Fibroblast of skin of abdomen (primary cell): ENCODE measurements around the gene MB.

ENCODE experiments used
- DNase-seq: peaks from one replicate; pipeline ENCODE4 v3.0.0-alpha.2; 2013

The MB gene

DNA sequence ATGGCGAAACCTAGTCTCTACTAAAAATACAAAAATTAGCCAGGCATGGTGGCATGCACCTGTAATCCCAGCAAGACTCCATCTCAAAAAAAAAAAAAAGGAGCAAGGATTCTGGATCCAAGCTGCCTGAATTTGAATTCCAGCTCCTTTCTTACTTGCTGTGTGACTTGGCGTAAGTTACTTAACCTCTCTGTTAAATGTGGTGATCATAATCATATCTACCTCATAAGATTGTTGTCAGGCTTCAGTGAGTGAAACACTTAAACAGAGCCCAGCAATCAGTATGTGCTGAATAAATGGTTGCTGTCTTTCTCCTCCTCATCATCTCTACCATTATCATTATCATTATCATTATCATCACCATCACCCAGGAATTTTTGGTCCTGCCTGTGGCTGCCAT lies 2.7 kb downstream of the MB start:
- no peak for DNase-seq

DNA sequence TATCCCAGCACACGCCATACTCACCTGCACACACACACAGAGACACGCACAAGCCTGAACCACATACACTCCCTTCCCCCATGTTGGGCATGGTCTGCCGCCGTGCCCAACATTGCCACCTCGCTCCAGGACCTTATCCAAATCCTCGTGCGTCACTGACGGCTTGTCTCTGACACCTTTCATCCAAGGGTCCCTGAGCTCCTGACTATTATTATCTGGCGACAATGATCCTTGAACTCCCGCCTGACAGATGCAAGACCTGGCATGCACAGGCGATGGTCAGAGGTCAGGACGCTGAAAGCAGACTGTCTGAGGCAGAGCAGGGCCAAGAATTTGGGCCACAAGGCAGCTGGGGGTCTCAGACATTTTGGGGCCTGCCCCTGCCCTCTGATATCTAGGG lies 4.2 kb downstream of the MB start:
- no peak for DNase-seq

DNA sequence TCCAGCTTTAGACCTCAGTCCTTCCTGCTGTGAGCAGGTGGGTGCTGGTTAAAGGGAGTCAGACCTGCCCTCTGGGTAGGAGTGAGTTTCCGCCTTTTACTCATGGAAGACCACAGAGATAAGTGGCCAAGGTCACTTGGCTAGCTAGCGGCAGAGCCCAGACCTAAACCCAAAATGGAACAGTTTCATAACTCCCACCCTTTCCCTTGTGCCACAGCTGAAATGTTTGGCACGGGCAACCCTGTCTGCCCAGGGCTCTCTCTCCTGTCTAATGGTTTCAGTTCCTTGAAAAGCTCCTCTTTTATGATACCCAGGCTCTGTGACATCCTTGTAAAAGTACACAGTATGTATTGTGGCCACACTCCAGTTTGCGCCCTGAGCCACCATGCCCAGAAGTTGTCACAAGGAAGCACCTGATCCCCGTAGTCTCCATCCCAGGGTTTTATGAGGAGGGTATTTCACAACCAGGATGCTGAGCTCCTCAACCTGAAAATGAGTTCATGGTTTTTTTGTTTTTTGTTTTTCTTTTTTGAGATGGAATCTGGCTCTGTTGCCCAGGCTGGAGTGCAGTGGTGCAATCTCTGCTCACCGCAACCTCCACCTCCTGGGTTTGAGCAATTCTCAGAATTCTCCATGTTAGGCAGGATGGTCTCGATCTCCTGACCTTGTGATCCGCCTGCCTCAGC lies 5.1 kb downstream of the MB start:
- DNase-seq = no peak

DNA sequence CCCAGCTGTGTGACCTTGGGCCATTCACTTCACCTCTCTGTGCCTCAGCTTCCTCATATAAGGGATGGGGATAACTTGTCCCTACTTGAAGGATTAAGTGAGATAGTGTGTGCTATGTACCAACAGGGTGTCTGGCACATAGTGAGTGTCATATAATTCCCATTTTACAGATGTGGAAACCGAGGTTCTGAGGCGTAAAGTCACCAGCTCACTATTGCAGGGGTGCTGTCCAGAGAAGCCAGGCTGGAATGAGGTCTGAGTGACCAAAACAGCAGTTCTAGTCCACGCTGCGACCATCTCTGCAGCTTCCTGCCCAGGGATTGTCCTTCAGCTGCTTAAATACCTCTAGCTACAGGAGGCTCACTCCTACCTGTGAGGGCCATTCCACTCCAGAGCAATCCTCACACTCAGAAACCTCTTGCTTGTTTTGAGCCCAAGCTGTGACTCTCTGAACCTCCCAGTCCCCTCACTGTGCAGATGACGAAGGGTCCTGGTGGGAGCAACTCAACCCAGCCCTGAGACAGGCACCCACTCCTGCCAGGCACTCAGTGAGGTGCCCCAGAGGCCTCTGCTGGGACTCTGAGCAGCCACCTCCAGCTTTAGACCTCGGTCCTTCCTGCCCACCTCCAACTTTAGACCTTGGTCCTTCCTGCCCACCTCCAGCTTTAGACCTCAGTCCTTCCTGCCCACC lies 5.8 kb downstream of the MB start:
- DNase-seq = no peak

DNA sequence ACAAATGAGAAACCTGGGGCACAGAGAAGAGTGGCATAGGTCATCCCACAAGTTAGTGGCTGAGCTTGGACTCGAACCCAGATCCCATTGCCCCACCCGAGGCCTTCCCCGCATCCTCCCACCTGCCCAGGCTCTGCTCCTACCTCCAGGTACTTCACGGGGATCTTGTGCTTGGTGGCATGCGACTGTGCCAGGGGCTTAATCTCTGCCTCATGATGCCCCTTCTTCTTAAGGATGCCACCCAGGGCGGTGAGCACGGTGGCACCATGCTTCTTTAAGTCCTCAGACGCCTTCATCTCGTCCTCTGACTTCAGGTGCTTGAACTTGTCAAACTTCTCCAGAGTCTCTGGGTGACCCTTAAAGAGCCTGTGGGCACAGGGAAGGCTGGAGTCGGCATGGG lies 6.4 kb downstream of the MB start:
- no peak for DNase-seq

DNA sequence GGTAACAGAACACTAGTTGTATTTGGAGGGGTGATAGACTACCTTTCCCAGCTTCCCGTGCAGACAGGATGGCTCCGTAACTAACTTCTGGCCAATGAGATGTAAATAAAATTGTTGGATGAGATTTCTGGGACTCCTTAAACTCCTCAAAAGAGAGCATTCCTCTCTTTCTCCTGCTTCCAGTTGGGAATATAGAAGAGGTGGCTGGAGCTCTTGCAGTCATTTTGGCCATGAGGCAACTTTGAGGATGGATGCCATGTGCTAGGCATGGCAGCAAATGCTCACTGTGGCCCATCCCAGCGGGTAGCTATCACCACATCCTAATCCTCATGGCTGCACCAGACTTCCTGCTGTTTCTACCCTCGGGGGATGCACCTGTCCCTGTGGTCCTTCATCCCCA lies 7.4 kb downstream of the MB start:
- no peak for DNase-seq

DNA sequence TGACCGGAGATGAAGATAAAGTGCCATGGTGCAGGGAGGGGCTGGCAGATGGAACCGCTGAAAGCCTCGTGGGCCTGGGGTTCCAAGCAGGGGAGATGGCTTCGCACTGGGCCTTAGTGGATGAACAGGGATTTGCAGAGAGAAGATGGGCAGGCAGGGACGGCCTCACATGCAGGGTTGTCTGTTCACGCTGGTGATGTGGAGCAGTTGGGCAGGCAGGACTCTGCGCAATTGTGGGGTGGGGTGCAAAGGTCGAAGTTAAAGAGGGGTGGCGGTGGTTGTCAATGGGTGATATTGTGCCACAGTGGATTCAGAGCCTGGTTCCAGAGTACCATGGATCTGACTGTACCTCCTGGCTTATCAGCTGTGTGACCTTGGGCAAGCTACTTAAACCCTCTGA lies 7.9 kb downstream of the MB start:
- DNase-seq = no peak

DNA sequence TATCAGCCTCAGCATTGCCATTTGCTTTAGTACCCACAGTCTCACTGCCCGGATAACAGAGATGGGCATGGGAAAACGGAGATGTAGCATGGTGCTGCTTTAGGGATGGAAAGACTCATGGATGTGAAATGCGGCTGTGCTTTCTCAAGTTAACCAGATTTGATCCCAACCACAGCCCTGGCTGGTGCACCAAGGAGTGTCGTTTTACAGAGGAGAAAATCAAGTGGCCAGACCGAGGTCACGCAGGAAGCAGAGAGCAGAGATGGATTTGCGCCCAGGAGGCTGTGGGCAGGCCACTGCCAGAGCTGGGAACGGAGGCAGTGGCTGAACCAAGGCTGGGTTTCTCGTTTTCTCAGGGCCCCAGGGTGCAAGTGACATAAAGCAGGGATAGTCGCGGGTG lies 9.0 kb downstream of the MB start:
- no peak for DNase-seq

DNA sequence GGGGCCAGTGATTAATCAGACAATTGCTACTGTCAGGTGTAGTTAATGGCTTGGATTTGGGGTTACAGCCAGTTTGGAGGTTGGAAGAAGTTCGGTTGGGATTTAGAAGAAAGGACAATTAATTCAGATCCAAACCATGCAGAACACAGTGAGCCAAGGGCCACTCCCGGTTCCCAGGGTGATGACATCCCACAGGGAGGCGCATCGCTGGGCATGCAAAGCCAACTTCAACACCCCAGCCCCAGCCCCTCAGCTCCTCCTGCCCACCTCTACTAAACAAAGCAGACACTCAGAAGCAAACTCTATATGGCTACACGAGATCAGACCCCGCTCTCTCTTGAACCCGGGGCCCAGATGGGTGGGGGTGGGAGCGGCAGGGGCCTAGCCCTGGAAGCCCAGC lies 10.2 kb downstream of the MB start:
- no peak for DNase-seq

DNA sequence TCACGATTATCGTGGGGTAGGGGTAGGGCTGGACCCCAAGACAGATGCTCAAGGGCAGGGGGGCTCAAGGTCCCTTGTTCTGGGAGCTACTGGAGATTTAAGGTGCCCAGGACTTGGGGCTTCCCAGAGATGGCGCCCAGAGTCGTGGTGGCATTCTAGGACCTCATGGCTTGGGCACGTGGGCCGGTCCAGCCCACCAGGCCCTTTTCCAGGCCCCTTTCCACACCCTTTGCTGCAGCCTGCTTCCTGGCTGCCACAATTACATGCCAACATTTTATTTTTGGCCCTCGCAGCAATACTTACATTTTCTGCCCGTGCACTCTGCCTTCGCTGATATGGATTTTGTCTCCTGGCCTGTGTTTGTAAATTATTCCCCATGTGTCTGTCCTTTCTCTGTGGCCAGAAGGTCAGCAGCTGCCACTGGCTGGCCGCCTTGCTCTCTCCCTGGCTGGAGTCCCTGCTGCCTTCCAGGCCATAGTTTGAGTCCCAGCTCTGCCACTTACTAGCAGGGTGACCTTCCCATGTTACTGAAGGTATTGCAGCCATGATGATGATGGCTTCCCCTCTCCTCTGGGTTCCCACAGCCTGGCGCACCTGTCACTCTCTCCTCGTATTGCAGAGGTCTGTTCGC lies 11.2 kb downstream of the MB start:
- no peak for DNase-seq

DNA sequence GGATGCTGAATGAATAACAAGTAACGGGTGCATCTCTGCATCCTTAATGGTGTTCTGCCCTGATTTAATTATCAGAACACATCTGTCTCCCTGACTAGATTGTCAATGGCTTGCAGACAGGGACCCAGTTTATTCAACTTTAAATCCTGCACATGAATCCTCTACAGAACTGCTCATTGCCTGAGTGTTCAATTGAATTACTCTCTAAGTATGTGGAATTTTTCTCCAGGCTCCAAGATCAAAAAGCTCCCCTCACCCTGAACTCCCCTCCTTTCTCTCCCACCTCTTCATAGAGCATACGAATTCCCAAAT lies 11.8 kb downstream of the MB start:
- DNase-seq = no peak

DNA sequence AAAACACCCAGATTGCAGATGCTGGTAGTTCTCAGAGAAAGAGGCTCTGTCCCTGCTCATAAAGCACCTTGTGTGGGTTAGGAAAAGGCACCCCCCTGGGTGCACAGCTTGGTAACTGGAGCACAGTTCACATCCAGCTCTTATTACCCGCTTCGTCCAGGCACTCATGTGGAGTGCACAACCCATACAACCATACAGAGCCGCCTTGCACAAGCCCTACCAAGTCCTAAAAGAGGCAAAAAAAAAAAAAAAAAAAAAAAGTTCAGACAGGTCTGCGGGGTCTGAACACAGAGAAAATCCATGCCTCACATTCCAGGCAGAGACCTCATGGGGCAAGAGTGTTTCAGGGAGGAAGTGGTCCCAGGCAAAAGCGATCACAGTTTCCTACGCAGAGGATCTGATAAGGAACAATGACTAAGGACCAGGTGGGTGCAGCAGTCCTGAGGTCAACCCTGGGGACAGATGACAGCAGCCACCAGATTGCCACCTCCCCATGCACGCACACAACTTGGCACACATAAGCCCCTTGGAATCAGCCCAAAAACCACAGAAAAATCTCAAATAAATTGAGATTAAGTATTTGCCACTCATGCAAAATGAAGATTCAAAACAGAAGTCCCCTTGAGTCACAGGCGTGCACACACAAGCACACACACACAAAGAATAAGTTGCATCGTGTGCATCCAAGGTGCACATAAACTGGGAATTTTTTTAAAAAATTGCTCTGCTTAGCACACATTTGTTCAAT lies 12.3 kb downstream of the MB start:
- peak; percentile 45 for DNase-seq

DNA sequence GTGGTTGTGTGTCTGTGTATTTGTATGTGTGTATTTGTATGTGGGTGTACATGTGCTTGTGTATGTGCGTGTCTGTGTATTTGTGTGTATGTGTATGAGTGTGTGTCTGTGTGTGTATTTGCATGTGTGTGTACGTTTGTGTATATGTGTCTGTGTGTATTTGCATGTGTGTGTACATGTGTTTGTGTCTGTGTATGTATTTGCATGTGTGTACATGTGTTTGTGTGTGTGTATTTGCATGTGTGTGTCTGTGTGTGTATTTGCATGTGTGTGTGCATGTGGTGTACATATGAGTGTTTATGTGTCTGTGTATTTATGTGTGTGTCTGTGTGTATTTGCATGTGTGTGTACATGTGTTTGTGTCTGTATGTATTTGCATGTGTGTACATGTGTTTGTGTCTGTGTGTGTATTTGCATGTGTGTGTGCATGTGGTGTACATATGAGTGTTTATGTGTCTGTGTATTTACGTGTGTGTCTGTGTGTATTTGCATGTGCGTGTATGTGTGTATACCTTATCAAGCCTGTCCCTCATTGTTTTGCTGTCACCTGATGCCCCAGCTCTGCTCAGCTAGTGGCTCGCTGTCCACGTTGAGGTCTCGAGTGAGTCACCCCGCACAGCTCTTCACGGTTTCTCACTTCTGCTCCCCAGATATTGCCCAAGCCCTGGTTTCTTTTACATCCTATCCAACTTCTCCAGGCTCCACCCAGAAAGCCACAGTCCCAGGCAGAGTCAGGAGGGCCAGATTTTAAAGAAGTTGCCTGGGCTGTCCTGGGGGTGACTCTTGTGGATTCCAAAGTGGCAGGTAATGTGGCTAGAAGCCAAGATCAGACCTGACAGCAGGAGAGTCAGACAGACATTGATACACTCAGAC lies 15.2 kb downstream of the MB start:
- DNase-seq = peak; percentile 62

DNA sequence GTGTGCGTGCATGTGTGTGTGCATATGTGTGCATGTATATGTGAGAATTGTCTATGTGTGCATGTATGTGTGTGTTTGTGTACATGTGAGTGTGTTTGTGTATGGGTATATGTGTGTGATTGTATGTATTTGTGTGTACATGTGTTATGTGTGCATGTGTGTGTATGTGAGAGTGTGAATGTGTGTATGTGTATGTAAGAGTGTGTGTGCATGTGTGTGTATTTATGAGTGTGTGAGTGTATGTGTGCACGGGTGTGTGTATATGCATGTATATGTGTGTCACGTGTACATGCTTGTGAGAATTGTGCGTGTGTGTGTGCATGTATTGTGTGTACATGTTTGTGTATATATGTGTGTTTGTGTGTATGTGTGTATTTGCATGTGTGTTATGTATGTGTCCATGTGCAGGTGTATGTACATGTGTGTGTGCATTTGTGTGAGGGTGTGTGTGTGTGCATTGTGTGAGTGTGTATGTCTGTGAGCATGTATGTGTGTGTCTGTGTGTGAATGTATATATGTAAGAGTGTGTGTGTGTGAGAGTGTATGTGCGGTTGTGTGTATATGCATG lies 16.0 kb downstream of the MB start:
- no peak for DNase-seq

DNA sequence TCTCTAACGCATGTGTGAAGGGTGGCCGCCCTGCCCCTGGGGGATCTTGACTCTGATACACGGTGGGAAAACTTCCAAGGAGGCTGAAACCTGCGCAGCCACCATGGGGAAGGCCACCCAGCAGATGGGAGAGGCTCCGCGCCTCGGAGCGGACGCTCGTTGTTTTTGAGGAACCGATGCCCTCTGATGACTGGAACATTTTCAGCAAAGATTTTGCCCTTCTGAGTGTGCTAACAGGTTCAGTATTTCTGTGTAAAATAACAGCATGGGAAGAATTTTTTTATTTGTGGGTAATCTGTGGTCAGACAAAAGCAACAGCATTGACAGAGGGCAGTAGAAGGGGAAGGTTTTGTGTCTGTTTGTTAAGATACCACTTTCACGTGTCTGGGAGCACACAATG lies 16.7 kb downstream of the MB start:
- DNase-seq = no peak

DNA sequence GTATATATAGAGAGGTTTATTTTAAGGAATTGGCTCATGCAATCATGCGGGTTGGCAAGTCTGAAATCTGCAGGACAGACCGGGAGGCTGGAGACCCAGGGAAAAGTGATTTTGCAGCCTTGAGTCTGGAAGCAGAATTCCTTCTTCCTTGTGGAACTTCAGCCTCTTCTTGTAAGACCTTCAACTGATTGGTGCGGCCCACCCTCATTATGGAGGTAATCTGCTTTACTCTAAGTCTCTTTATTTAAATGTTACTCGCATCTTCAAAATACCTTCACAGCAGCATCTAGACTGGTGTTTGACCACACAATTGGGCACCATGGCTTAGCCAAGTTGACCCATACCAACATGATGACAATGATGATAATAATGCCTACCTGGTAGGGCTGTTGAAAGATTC lies 17.8 kb downstream of the MB start:
- no peak for DNase-seq

DNA sequence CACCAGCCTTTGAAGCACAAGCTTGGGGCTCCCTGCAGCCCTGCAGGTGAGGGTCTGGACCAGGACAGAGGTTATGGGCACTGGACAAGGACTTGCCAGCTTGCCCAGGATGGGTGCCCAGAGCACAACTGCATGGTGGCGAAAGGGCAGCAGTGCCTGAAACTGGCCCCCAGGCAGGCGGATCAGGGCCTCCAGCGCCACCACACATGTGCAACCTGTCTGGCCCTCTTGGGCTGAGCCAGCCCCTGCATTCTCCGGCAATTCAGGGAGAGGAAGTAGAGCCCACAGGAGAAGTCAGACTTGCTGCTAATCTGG lies 18.8 kb downstream of the MB start:
- no peak for DNase-seq

DNA sequence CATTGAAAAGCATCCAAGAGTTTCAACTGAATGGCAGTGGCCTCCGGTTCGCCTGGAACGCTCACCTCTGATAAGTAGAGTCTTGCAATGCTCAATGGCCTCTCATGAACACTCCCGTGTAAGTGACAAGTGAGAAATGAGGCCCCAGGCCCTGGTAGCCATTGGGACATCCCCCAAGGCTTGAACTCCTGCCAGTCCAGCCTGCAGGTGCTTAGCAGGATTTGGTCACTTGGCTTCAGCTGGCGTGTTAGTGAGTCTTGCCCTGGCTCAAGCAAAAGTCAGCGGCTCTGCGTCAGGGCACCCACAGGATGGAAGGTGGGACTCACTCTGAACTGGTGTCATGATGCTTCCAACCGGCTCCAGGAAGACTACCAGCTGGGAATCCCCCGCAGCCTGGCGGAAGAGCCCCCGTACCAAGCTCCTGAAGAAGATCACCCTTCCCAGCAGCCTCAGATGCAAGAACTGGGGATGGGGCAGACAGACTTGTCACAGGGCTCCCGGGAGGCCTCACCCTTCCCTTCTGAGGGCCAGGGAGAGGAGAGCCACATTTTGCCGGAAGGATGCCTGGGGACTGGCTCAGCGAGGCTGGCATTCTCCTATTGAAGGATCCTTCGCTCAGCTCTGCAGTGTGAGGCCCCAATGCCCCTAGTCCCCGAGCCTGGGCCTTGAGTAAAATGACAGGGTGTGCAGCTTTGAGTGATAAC lies 19.3 kb downstream of the MB start:
- no peak for DNase-seq

DNA sequence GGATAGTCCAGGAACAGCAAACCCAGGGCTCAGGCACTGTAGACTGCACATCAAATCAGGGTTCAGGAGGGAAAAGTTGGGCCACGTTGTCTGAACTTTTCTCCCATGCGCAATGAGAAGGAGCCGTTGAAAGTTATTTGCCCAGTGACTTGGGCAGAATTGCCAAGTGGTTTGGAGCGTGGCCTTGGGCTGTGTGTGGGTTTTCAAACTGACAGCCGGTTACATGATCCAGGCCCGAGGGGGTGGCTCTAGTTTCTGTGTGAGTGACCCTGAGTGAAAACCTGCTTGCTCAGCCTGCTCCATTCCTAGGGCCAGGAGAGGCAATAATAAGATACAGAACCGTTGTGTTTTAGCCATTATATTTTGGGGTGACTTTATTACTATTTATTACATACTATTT lies 20.3 kb downstream of the MB start:
- DNase-seq = no peak

DNA sequence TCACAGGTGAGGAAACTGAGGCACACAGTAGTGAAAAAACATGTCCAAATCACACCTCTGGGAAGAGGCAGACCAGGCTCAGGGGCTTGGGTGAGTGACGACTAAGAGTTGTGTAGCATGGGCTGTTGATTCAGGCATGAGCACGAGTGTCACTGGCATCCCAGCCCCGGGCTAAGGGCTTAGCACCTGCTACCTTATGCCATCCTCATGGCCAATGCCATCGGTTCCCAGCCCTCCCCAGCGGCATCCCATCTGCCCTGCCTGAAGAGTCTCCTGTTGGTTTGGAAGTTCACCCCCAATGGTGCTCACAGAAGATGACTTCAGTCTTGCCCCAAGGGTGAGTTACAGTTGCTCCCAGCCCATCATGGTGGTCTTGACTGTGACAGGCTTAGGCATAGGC lies 22.4 kb downstream of the MB start:
- DNase-seq = no peak

DNA sequence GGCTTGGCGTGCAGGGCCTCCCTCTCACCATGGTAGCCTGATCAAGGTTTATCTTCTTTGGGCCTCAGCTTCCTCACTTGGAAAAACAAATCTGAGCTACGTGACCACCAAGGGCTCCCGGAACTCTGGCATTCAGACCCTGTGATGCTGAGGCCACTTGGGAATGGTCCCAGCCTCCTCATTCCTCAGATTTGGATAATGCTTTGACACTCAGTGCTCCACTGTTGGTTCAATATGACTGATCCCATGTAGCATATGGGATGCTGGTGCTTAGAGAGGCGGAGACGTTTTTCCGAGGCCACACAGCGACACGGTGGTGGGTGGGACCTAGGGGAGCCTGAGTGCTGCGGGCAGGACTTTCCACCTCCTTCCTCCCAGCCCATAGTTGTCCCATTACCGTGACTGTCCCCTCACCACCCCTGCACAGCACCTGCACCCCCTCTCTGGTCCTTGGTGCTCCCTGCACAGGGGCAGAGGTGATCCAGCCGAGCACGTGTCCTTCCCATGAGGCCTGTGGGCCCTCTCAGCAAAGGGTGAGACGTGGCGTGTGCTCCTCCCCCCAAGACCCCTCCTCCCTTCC lies 23.1 kb downstream of the MB start:
- no peak for DNase-seq
